ENCODE results near the gene TNNI3.

- TF ChIP-seq, protein P1, sequence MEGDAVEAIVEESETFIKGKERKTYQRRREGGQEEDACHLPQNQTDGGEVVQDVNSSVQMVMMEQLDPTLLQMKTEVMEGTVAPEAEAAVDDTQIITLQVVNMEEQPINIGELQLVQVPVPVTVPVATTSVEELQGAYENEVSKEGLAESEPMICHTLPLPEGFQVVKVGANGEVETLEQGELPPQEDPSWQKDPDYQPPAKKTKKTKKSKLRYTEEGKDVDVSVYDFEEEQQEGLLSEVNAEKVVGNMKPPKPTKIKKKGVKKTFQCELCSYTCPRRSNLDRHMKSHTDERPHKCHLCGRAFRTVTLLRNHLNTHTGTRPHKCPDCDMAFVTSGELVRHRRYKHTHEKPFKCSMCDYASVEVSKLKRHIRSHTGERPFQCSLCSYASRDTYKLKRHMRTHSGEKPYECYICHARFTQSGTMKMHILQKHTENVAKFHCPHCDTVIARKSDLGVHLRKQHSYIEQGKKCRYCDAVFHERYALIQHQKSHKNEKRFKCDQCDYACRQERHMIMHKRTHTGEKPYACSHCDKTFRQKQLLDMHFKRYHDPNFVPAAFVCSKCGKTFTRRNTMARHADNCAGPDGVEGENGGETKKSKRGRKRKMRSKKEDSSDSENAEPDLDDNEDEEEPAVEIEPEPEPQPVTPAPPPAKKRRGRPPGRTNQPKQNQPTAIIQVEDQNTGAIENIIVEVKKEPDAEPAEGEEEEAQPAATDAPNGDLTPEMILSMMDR (IDR thresholded peaks at IDR 0.05): no peak
- no peak for TF ChIP-seq ZFX (IDR thresholded peaks at IDR 0.05; ENCODE audit: borderline replicate concordance)
These were observed 46.2 kb downstream of the TNNI3 start for GRCh38 chr19:55111238-55111831.
